HEK293T (cell line): Measurements from ENCODE around the gene TRAF6.

Experiments used
- CTBP1 ChIP-seq: fragments of 450-650 bp; IDR thresholded peaks from 2 replicates; pipeline ENCODE4 v1.6.1; 2016; ENCODE audit warnings: borderline replicate concordance
- ELF4 ChIP-seq: fragments of 450-650 bp; IDR thresholded peaks from 2 replicates; pipeline ENCODE4 v1.6.1; 2017; ENCODE audit warnings: antibody characterized with exemption
- FOXK2 ChIP-seq: fragments of 450-650 bp; IDR thresholded peaks from 2 replicates; pipeline ENCODE4 v1.6.1; 2016; ENCODE audit warnings: mild to moderate bottlenecking
- FOXM1 ChIP-seq: fragments of 450-650 bp; IDR thresholded peaks from 2 replicates; pipeline ENCODE4 v1.6.1; 2017; ENCODE audit warnings: mild to moderate bottlenecking, borderline replicate concordance
- LEF1 ChIP-seq: fragments of 450-650 bp; IDR thresholded peaks from 2 replicates; pipeline ENCODE4 v1.6.1; 2017; ENCODE audit warnings: mild to moderate bottlenecking, borderline replicate concordance
- NFRKB ChIP-seq: fragments of 450-650 bp; IDR thresholded peaks from 2 replicates; pipeline ENCODE4 v1.6.1; 2016; ENCODE audit warnings: mild to moderate bottlenecking, moderate library complexity
- SP1 ChIP-seq: fragments of 450-650 bp; IDR thresholded peaks from 2 replicates; pipeline ENCODE4 v1.6.1; 2017
- SUZ12 ChIP-seq: fragments of 450-650 bp; IDR thresholded peaks from 2 replicates; pipeline ENCODE4 v1.6.1; 2016; ENCODE audit warnings: mild to moderate bottlenecking
- ZNF384 ChIP-seq: fragments of 450-650 bp; IDR thresholded peaks from 2 replicates; pipeline ENCODE4 v1.6.1; 2016

GRCh38 chr11:36463781-36464180, 46.3 kb downstream of the TRAF6 start:
- TF ChIP-seq SP1 (no peak), FOXM1 (no peak), CTBP1 (no peak), ZNF384 (no peak), FOXK2 (no peak), NFRKB (no peak), ELF4 (no peak), LEF1 (no peak), SUZ12 (no peak)
